ENCODE results near the gene GREB1L. TPM values are rescaled to one million over a fixed set of nuclear protein-coding genes. Genes with fewer than 3 reads are reported as not detected.

Gene GREB1L
- polyA plus RNA-seq, 10 donors: 3.8 to 17.5 (median 7.2) TPM

DNA sequence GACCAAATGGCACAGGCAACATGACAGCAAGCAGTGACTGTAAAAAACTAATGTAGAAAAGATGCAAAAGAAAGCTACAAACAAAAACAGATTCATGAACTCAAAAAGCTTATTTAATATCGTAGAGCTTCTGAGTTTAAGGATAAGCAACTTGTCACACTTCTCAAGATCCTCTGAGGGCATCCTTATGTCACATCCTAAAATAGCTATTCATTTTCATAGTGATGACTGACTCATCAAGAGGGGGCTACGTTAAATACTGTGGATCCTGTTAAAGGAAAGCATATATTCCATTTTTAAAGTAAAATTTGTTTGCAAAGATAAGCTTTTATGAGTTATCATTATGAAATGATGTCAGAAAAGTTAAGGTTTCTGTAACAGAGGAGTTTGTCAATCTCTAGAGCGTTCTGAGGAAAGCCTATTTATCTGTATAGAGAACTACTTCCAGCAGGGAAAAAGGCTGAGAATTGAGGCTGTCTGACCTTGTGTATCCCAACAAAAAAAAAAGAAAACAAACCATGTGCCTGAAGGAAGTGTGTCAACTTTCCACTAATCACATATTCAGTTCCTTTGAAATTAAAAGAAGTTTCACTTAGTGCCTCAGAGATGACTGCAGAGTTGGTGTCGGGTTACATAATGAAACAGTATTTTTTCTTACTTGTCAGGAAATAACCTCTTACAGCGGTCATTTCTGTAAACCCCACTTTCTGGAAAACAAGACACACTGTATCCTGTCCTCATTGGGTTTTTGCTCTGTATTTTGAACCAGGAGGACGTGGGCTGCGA, 243.0 kb downstream of the GREB1L start:
- DNase-seq: no peak

DNA sequence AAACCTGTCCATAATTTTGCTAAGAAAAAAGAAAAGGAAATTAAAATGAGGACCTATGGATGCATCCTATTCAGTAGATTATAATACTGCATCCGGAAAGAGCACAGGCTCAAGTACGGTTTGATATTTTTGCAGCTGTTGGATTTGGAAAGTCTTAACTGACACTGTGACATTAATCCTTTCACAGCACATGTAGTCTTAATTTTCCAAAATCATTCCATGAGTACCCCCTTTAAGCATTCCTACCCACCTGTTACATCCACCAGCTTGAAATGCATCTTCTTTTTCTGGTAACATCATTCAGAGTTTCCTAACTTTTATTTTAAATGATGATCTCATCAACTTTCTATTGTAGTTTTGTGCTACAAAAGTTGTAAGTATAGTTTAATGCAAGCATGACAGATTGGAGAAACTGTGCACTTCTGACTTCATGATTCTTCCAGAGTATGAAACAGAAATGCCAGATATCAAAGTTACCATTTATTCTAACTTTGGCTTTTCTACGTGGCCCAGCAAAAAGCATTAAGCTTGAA, 244.9 kb downstream of the GREB1L start:
- DNase-seq: peak in 2 of 3 donors; percentile 24 to 32

DNA sequence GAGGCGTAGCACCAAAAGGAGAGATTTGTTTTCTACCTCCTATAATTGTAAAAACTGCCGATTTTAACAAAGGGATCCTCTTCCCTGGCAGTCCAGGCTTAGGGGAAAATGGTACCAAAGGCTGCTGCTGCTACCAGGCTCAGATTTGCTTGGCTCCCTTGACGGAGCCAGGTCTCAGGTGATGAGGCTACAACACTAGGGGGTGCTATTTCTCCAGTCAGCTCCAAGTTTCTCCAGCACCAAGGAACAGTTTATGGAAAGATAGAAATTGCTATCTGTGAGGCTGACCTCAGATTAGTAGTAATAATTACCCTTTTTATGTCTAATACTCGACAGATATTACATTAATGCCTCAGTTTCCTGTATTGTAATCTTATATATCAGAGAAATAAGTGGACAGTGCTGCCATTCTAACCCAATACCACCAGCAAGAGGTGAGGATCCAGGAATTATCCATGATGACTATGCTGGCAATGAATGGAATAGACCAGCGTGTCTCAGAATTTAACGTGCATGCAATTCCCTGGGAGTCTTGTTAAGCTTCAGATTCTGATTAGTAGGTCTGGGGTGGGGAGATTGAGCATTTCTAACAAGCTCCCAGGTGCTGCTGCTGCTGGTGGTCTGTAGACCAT, 247.2 kb downstream of the GREB1L start:
- DNase-seq: peak; percentile 23 to 66 (median 42)

DNA sequence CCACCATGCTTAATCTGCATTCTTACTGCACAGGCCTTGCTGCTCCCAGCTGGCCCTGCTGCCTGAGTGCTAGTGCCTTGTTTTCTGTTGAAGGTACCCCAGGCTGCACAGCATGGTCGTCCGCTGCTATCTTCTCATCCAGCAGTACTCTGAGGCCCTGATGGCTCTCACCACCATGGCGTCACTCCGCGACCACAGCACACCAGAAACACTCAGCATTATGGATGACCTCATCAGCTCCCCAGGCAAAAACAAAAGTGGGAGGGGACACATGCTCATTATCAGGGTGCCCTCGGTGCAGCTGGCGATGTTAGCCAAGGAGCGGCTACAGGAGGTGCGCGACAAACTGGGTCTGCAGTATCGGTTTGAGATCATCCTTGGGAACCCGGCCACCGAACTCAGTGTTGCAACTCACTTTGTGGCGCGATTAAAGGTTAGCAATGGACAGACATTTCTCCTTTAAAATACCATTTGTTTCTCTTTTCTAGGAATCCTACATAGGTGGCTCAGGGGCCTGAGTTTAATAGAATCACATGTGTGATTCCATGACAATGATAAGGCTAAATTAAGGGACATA, 248.0 kb downstream of the GREB1L start:
- no peak for DNase-seq

DNA sequence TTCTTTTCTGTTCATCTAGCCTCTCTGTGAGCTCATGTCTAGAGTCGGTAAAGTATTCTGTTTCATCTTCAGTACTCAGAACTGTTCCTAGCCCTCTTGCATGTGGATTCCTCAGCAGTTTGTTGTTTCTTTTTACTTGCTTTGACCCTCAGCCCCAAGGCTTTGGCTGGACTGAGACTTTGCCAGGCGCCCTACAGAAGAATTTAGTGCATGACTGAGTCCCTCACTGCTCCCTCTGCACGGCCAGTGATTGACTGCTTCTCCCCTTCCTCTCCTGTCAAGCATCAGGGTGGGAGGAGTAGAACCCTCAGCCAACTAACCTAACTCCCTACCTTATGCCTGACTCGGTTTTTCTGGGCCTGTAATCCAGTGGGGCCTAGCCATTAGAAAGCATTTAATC, 248.7 kb downstream of the GREB1L start:
- DNase-seq: no peak

DNA sequence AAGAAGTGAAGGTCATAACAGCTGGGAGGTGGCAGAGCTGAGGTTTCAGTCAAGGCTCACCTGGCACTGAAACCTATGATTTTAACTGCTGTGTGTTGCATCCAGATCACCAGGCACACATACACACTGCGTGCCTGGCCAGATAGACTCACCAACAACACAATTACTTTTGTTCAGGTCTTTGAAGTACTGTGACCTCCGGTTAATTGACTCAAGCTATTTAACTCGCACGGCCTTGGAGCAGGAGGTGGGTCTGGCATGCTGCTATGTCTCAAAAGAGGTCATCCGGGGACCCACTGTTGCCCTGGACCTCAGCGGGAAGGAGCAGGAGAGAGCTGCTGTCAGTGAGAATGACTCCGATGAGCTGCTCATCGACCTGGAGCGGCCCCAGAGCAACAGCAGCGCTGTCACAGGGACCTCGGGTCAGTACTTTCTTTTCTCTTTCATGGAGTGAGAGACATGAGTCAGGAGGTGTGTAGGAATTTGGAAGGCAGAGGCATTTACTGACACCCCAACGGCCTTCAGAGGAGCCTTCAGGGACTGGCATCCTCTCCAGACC, 254.3 kb downstream of the GREB1L start:
- no peak for DNase-seq

DNA sequence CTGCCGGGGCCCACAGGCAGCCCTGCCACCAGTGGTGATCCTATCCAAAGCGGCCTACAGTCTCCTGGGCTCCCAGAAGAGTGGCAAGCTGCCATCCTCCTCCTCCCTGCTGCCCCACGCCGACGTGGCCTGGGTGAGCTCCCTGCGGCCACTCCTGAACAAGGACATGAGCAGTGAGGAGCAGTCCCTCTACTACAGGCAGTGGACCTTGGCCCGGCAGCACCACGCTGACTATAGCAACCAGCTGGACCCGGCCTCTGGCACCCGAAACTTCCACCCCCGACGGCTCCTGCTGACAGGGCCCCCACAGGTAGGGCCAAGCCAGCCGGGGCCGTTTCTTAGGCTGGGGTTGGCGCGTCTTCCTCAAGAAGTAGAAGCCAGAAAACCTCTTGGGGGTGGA, 258.0 kb downstream of the GREB1L start:
- no peak for DNase-seq

DNA sequence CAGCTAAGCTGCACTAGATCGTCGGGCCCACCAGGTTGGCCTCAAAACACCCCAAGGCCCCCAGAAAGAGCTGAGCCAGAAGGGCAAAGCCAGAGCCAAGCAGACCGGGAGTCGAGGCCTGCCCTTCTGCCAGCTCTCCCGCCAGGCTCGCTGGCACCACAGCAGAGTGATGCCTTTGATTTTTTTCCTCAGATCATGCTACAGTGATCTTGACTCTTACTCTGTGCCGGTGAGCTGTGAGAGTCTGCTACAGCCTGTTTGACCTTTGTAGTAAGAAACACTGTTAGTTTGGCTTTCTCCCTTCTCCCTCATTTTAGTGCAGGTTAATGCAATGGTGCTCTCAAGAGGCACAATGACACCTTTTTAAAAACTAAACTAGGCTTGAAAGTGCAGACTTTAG, 260.6 kb downstream of the GREB1L start:
- no peak for DNase-seq

DNA sequence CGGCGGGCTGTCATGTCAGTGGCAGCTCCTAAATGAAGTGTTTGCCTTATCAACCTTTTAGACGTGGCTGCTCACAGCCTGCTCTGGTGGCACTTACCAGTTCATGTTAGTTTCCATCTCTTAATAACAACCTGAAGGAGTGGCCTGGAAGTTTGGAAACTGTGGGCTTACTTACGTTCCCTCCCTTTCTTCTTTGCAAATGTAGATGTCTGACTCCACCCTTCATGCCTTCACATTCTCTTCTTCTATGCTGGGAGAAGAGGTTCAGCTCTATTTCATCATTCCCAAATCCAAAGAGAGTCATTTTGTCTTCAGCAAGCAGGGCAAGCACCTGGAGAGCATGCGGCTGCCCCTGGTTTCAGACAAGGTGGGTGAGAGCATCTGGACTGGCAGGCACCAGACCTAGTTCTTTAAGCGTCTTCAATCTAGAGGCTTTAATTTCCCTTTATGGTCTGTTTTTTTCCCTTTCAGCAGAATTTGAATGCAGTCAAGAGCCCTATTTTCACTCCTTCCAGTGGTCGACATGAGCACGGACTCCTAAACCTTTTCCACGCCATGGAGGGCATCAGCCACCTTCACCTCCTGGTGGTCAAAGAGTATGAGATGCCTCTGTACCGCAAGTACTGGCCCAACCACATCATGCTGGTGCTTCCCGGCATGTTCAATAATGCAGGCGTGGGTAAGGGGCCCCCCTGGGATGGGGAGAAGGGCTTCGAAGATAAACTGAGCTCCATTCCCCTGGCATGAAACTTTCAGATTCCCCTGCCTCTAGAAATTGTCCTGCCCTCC, 266.1 kb downstream of the GREB1L start:
- no peak for DNase-seq

DNA sequence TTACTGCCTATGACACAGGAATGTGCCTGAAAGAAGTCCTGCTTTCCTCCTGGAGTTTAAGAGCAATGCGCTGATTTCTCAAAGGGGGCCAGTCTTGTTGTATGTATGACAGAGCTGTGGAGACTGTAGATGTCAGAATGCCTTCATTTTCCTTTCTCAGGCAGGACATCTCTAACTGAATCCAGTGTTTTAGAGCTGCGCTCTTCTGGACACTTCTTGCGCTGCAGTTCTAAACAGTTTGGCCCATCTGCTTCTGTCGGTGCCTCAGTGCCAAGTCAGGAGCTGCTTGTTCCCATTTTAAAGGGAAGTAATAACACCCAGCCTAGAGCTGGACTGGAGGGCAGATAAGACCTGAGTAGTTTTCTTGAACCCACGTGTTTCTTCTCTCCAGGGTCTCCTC, 267.0 kb downstream of the GREB1L start:
- no peak for DNase-seq

DNA sequence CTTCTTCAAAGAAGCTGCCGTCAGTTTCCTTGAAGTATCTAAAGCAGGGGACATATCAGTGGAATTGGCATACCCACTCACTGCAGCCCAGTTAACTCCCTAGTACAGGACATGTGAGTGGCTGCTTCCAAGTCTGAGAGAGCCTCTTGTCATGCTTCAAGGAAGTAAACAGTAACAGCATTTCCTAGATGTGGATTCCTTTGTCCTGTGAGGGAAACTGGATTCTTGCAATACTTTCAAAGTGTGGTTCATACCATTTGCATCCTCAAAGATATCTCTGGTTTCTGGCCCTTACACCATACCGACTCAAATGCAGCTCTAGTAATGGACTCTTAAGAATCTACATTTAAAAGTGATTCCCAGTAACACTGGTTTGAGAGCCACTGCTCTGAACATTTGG, 271.3 kb downstream of the GREB1L start:
- DNase-seq: no peak

DNA sequence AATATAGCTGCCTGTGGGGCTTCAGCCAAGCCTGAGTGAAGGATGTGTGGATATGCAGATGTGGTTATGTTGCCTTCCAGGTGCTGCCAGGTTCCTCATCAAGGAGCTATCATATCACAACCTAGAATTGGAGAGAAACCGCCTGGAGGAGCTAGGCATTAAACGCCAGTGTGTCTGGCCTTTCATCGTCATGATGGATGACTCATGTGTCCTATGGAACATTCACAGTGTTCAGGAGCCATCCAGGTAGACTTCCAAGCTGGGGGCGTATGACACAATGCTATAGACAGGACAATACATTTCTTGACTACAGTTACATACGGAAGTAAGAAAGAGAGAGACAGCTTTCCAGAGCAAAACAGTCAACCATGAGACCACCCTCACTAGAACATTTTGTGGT, 271.7 kb downstream of the GREB1L start:
- DNase-seq: no peak

DNA sequence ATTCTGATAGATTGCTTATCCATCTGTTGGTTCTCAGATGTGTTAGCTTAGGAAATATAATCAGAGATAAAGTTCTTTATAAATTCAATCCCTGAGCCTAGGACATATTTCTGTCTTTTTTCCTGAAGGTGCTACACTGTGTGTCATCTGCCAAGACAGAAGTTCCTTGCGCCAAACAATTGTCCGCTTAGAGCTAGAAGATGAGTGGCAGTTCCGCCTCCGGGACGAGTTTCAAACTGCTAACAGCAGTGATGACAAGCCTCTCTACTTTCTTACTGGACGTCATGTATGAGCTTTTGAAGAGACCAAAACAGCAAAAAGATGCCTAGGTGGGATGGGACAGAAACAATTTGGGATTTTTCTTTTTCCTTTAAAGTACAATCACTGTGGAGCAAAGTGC, 280.5 kb downstream of the GREB1L start:
- no peak for DNase-seq

DNA sequence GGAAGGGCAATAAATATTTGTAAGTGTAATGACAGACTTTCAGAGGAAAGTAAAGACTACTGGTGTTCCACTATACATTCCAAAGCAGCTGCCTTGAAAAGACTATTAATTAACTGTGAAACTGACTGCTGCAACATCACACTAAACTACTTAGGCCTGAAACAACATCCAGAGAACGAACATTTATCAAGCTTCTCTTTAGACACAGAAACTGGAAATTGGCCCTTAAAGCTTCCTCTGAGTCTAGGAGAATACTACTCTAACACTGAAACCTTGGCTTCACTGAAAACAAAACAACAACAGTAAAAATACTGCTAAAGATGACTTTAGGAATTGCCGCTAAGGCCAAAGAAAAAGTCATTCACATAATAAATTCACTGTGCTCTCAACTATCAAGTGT, 283.9 kb downstream of the GREB1L start:
- no peak for DNase-seq

DNA sequence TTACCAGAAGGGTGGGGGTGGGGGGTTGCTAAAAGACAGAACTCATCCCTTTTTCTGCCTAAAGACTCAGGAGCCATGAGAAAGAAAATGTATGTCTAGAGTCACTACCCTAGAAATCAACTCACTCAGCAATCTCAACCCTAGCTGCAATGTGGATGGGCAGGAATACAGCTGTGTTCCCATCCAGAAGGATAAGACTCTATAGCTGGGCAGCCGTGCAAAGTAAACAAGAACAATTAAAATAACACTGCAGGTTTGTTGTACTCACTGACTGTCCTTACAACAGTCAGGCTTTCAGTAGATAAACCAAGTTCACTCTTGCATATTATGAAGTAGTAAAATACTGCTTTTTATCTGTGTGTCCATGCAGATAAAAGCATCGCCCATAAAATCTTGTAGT, 284.4 kb downstream of the GREB1L start:
- DNase-seq: no peak

DNA sequence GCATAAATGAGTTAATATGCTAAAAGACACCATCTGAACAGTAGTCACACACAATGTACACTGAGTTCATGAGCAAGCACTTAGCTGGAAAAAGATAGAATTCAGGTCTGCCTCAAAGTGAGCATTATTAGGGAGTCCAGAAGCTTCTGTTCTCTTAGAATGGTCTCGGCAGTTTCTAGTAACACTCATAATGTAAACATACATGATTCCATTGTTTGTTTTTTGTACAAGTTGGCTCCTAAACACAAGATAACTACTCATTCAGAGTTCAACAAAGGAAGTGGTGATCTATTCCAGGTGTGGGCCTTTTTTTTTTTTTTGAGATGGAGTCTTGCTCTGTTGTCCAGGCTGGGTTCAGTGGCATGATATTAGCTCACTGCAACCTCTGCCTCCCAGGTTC, 292.3 kb downstream of the GREB1L start:
- DNase-seq: no peak

DNA sequence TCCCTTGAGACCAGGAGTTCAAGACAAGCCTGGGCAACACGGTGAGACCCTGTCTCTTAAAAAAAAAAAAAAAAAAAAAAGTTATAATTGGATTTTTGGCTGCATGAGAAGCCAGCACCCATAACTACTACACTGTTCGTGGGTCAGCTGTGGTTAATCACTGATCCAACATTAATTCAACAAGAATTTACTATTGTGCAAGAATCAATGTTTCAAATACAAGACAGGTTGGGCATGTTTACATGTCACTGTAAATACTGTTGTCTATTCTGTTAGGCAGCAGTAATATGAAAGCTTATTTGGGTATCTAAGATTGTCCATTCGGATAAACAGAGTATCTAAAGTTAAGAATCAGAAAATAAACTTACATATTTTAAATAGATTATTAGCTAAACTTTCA, 296.2 kb downstream of the GREB1L start:
- DNase-seq: no peak

DNA sequence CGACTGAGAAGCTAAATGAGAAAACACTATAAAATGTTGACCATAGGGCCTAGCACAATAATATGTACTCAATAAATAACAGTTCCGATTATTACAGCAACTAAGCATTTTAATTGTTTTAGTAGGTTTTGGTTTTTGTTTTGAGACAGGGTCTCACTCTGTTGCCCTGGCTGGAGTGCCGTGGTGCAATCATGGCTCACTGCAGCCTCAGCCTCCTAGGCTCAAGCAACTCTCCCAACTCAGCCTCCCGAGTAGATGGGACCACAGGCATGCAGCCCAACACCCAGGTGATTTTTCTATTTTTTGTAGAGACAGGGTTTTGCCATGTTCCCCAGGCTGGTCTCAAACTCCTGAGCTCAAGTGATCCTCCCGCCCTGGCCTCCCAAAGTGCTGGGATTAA, 304.4 kb downstream of the GREB1L start:
- DNase-seq: no peak

DNA sequence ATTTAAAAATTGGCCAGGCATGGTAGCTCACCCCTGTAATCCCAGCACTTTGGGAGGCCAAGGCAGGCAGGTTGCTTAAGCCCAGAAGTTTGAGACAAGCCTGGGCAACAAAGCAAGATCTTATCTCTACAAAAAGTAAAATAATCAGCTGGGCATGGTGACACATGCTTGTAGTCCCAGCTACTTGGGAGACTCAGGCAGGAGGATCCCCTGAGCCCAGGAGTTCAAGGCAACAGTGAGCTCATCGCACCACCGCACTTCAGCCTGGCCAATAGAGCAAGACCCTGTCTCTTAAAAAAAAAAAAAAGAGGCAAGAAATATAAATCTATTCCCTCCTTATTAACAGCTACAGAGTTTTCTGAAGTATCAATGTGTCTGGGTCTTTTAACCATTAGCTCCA, 306.6 kb downstream of the GREB1L start:
- no peak for DNase-seq

DNA sequence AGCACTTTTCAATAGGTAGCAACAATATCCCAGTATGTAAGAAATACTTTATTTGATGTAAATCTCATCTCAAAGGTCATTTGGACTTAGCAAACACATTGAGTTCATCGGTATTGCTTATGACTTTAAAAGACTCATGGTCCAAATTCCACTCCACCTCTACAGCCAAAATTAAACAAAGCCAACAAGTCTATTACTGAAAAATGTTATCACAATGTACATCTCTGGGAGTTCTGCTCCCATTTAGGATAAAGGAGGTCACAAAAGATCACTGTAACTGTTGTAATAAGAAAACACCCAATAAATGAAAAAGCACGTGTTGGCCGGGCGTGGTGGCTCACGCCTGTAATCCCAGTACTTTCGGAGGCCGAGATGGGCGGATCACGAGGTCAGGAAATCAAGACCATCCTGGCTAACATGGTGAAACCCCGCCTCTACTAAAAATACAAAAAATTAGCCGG, 308.5 kb downstream of the GREB1L start:
- no peak for DNase-seq

DNA sequence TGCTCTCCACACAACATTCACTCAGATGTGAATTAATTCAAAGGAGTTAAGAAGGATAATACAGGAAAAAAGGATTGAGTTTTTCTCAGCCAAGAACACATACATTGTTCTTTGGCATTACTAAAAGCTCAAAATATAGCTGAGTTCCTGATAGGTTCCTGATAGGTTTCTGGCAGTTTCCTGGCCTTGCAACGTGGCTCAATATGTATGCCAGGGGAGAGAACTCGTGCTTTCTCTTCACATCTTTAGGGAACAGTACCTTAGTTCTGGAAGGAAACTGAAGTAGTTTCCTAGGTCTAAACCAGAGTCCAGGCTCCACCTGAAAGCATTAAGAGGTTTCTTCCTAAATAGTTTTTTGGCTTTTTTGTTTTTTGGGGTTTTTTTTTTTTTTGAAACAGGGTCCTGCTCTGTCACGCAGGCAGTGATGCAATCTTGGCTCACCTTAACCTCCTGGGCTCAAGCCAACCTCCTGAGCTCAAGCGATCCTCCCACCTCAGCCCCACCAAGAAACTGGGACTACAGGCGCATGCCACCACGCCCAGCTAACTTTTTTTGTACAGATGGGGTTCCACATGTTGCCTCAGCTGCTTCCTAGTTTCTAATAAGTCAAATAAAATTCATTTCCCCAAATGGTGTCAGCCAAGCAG, 315.7 kb downstream of the GREB1L start:
- DNase-seq: peak in 1 of 3 donors; percentile 3
